ENCODE results near the gene HS2ST1. TPM values are rescaled to one million over a fixed set of nuclear protein-coding genes. Genes with fewer than 3 reads are reported as not detected.

The HS2ST1 gene
- total RNA-seq, 1 donor from 2014 or later, result 11.5 TPM

- Histone ChIP-seq H3K36me3 (no peaks in the 10 kb centered on the region), H3K4me1 (no peaks in the 10 kb centered on the region), H3K4me3 (no peak overlapping the region), H3K27me3 (no peaks in the 10 kb centered on the region), H3K27ac (no peak overlapping the region), H3K9me3 (no peaks in the 10 kb centered on the region)
- intact Hi-C loops (cut with DNase I), result no loop called here
- DNase-seq (ENCODE audit: extremely low spot score in 2 of 2), result no peak
- no peak for TF ChIP-seq POLR2A (IDR thresholded peaks at IDR 0.05)
- no peak for TF ChIP-seq CTCF (IDR thresholded peaks at IDR 0.05)
- TF ChIP-seq POLR2AphosphoS5 (IDR thresholded peaks at IDR 0.05; ENCODE audit: insufficient read depth in 1 of 2, low read depth in 1 of 2), result no peak
Measured at GRCh38 chr1:86994061-86994460, 79.6 kb downstream of the HS2ST1 start.

GRCh38 chr1:86997538-86997937 lies 83.1 kb downstream of the HS2ST1 start:
- no peaks in the 10 kb centered on the region for H3K9me3 ChIP-seq
- H3K4me3 ChIP-seq, result no peak overlapping the region
- intact Hi-C loops (cut with DNase I), result no loop called here
- DNase-seq (ENCODE audit: extremely low spot score in 2 of 2), result no peak
- no peaks in the 10 kb centered on the region for H3K27me3 ChIP-seq
- no peak overlapping the region for H3K27ac ChIP-seq
- no peaks in the 10 kb centered on the region for H3K4me1 ChIP-seq
- TF ChIP-seq CTCF (IDR thresholded peaks at IDR 0.05) (no peak), POLR2A (IDR thresholded peaks at IDR 0.05) (no peak), POLR2AphosphoS5 (IDR thresholded peaks at IDR 0.05; ENCODE audit: insufficient read depth in 1 of 2, low read depth in 1 of 2) (no peak)
- H3K36me3 ChIP-seq, result no peaks in the 10 kb centered on the region

GRCh38 chr1:86998280-86998679 lies 83.8 kb downstream of the HS2ST1 start:
- no peak overlapping the region for H3K4me3 ChIP-seq
- H3K27ac ChIP-seq, result no peak overlapping the region
- no peak for TF ChIP-seq POLR2AphosphoS5 (IDR thresholded peaks at IDR 0.05; ENCODE audit: insufficient read depth in 1 of 2, low read depth in 1 of 2)
- no peak for TF ChIP-seq POLR2A (IDR thresholded peaks at IDR 0.05)
- TF ChIP-seq CTCF (IDR thresholded peaks at IDR 0.05), result no peak
- no peaks in the 10 kb centered on the region for H3K27me3 ChIP-seq
- DNase-seq (ENCODE audit: extremely low spot score in 2 of 2), result no peak
- no peaks in the 10 kb centered on the region for H3K36me3 ChIP-seq
- H3K9me3 ChIP-seq, result no peaks in the 10 kb centered on the region
- no peaks in the 10 kb centered on the region for H3K4me1 ChIP-seq
- intact Hi-C loops (cut with DNase I), result no loop called here

- H3K9me3 ChIP-seq, result no peaks in the 10 kb centered on the region
- intact Hi-C loops (cut with DNase I), result no loop called here
Measured at GRCh38 chr1:86998727-86999126, 84.3 kb downstream of the HS2ST1 start.

GRCh38 chr1:87000460-87000859 lies 86.0 kb downstream of the HS2ST1 start:
- no peak overlapping the region for H3K27ac ChIP-seq
- intact Hi-C loops (cut with DNase I), result no loop called here

More at GRCh38 chr1:86998727-86999126, 84.3 kb downstream of the HS2ST1 start:
- Histone ChIP-seq H3K4me1 (no peaks in the 10 kb centered on the region), H3K4me3 (no peak overlapping the region), H3K27ac (no peak overlapping the region), H3K27me3 (no peaks in the 10 kb centered on the region), H3K36me3 (no peaks in the 10 kb centered on the region)
- no peak for TF ChIP-seq POLR2A (IDR thresholded peaks at IDR 0.05)
- no peak for TF ChIP-seq POLR2AphosphoS5 (IDR thresholded peaks at IDR 0.05; ENCODE audit: insufficient read depth in 1 of 2, low read depth in 1 of 2)
- TF ChIP-seq CTCF (IDR thresholded peaks at IDR 0.05), result no peak
- DNase-seq (ENCODE audit: extremely low spot score in 2 of 2), result no peak

More at GRCh38 chr1:87000460-87000859, 86.0 kb downstream of the HS2ST1 start:
- no peak for DNase-seq (ENCODE audit: extremely low spot score in 2 of 2)
- Histone ChIP-seq H3K4me1 (no peaks in the 10 kb centered on the region), H3K27me3 (no peaks in the 10 kb centered on the region), H3K36me3 (no peaks in the 10 kb centered on the region), H3K4me3 (no peak overlapping the region), H3K9me3 (no peaks in the 10 kb centered on the region)
- no peak for TF ChIP-seq POLR2AphosphoS5 (IDR thresholded peaks at IDR 0.05; ENCODE audit: insufficient read depth in 1 of 2, low read depth in 1 of 2)
- no peak for TF ChIP-seq POLR2A (IDR thresholded peaks at IDR 0.05)
- no peak for TF ChIP-seq CTCF (IDR thresholded peaks at IDR 0.05)

Measured in vagina (tissue), 2 donors.